ENCODE measurements around the gene AHCYL2. TPM values are rescaled to one million over a fixed set of nuclear protein-coding genes. Genes with fewer than 3 reads are reported as not detected.

Gene AHCYL2
- total and polyA plus RNA-seq, 2 donors = 9.0 to 20.3 TPM

- H3K36me3 ChIP-seq (ENCODE audit: insufficient read depth) = no peaks in the 10 kb centered on the region
- DNase-seq (ENCODE audit: extremely low spot score) = no peak
- H3K4me1 ChIP-seq (ENCODE audit: insufficient read depth) = no peaks in the 10 kb centered on the region
- H3K4me3 ChIP-seq (ENCODE audit: low read depth, low read length) = no peak overlapping the region
- no peak overlapping the region for H3K27ac ChIP-seq (ENCODE audit: low read depth)
- 96% methylated on average over 4 of the region's 4 CpGs for WGBS
These were observed 25.4 kb upstream of the AHCYL2 start for GRCh38 chr7:129199406-129199805.

GRCh38 chr7:129202058-129202777, 22.6 kb upstream of the AHCYL2 start:
- 84% methylated on average over 8 of the region's 8 CpGs for WGBS
- Histone ChIP-seq H3K4me3 (ENCODE audit: low read depth, low read length) (no peak overlapping the region), H3K4me1 (ENCODE audit: insufficient read depth) (no peaks in the 10 kb centered on the region), H3K36me3 (ENCODE audit: insufficient read depth) (no peaks in the 10 kb centered on the region), H3K27ac (ENCODE audit: low read depth) (no peak overlapping the region)
- no peak for DNase-seq (ENCODE audit: extremely low spot score)

GRCh38 chr7:129203050-129203741, 21.6 kb upstream of the AHCYL2 start:
- DNase-seq (ENCODE audit: extremely low spot score) = no peak
- H3K36me3 ChIP-seq (ENCODE audit: insufficient read depth) = no peaks in the 10 kb centered on the region

GRCh38 chr7:129205126-129205818, 19.6 kb upstream of the AHCYL2 start:
- Histone ChIP-seq H3K4me1 (ENCODE audit: insufficient read depth) (no peaks in the 10 kb centered on the region), H3K4me3 (ENCODE audit: low read depth, low read length) (no peak overlapping the region), H3K27ac (ENCODE audit: low read depth) (no peak overlapping the region), H3K36me3 (ENCODE audit: insufficient read depth) (no peaks in the 10 kb centered on the region)
- WGBS = 91% methylated on average over 29 of the region's 29 CpGs
- no peak for DNase-seq (ENCODE audit: extremely low spot score)

More at GRCh38 chr7:129203050-129203741, 21.6 kb upstream of the AHCYL2 start:
- 88% methylated on average over 14 of the region's 14 CpGs for WGBS
- no peak overlapping the region for H3K27ac ChIP-seq (ENCODE audit: low read depth)
- H3K4me3 ChIP-seq (ENCODE audit: low read depth, low read length) = no peak overlapping the region
- H3K4me1 ChIP-seq (ENCODE audit: insufficient read depth) = no peaks in the 10 kb centered on the region

GRCh38 chr7:129205987-129206785, 18.6 kb upstream of the AHCYL2 start:
- DNase-seq (ENCODE audit: extremely low spot score) = no peak
- 93% methylated on average over 18 of the region's 18 CpGs for WGBS
- H3K36me3 ChIP-seq (ENCODE audit: insufficient read depth) = no peaks in the 10 kb centered on the region
- H3K27ac ChIP-seq (ENCODE audit: low read depth) = no peak overlapping the region
- no peaks in the 10 kb centered on the region for H3K4me1 ChIP-seq (ENCODE audit: insufficient read depth)
- H3K4me3 ChIP-seq (ENCODE audit: low read depth, low read length) = no peak overlapping the region

GRCh38 chr7:129208667-129209066, 16.2 kb upstream of the AHCYL2 start:
- Histone ChIP-seq H3K4me3 (ENCODE audit: low read depth, low read length) (no peak overlapping the region), H3K4me1 (ENCODE audit: insufficient read depth) (no peaks in the 10 kb centered on the region), H3K36me3 (ENCODE audit: insufficient read depth) (no peaks in the 10 kb centered on the region), H3K27ac (ENCODE audit: low read depth) (no peak overlapping the region)
- DNase-seq (ENCODE audit: extremely low spot score) = no peak
- 79% methylated on average over 9 of the region's 9 CpGs for WGBS

- Histone ChIP-seq H3K36me3 (ENCODE audit: insufficient read depth) (no peaks in the 10 kb centered on the region), H3K27ac (ENCODE audit: low read depth) (no peak overlapping the region), H3K4me1 (ENCODE audit: insufficient read depth) (no peaks in the 10 kb centered on the region), H3K4me3 (ENCODE audit: low read depth, low read length) (no peak overlapping the region)
- DNase-seq (ENCODE audit: extremely low spot score) = no peak
- WGBS = 83% methylated on average over 15 of the region's 15 CpGs
These were observed 15.5 kb upstream of the AHCYL2 start for GRCh38 chr7:129209067-129209926.

GRCh38 chr7:129210256-129210988, 14.4 kb upstream of the AHCYL2 start:
- Histone ChIP-seq H3K4me3 (ENCODE audit: low read depth, low read length) (no peak overlapping the region), H3K27ac (ENCODE audit: low read depth) (no peak overlapping the region), H3K36me3 (ENCODE audit: insufficient read depth) (no peaks in the 10 kb centered on the region), H3K4me1 (ENCODE audit: insufficient read depth) (no peaks in the 10 kb centered on the region)
- DNase-seq (ENCODE audit: extremely low spot score) = no peak
- 71% methylated on average over 16 of the region's 16 CpGs for WGBS

- Histone ChIP-seq H3K4me1 (ENCODE audit: insufficient read depth) (no peaks in the 10 kb centered on the region), H3K27ac (ENCODE audit: low read depth) (no peak overlapping the region), H3K36me3 (ENCODE audit: insufficient read depth) (no peaks in the 10 kb centered on the region), H3K4me3 (ENCODE audit: low read depth, low read length) (no peak overlapping the region)
- DNase-seq (ENCODE audit: extremely low spot score) = no peak
- 82% methylated on average over 14 of the region's 14 CpGs for WGBS
These were observed 13.9 kb upstream of the AHCYL2 start for GRCh38 chr7:129210989-129211312.

- no peak for DNase-seq (ENCODE audit: extremely low spot score)
- Histone ChIP-seq H3K4me3 (ENCODE audit: low read depth, low read length) (no peak overlapping the region), H3K36me3 (ENCODE audit: insufficient read depth) (no peaks in the 10 kb centered on the region), H3K4me1 (ENCODE audit: insufficient read depth) (no peaks in the 10 kb centered on the region), H3K27ac (ENCODE audit: low read depth) (no peak overlapping the region)
- WGBS = 92% methylated on average over 14 of the region's 14 CpGs
These were observed 12.7 kb upstream of the AHCYL2 start for GRCh38 chr7:129212126-129212525.

GRCh38 chr7:129212596-129212995, 12.2 kb upstream of the AHCYL2 start:
- no peak overlapping the region for H3K4me3 ChIP-seq (ENCODE audit: low read depth, low read length)
- 85% methylated on average over 4 of the region's 4 CpGs for WGBS

GRCh38 chr7:129213828-129214227, 11.0 kb upstream of the AHCYL2 start:
- Histone ChIP-seq H3K27ac (ENCODE audit: low read depth) (no peak overlapping the region), H3K4me1 (ENCODE audit: insufficient read depth) (no peaks in the 10 kb centered on the region), H3K4me3 (ENCODE audit: low read depth, low read length) (no peak overlapping the region), H3K36me3 (ENCODE audit: insufficient read depth) (no peaks in the 10 kb centered on the region)
- WGBS = 48% methylated on average over 15 of the region's 15 CpGs
- no peak for DNase-seq (ENCODE audit: extremely low spot score)

More at GRCh38 chr7:129212596-129212995, 12.2 kb upstream of the AHCYL2 start:
- Histone ChIP-seq H3K27ac (ENCODE audit: low read depth) (no peak overlapping the region), H3K36me3 (ENCODE audit: insufficient read depth) (no peaks in the 10 kb centered on the region), H3K4me1 (ENCODE audit: insufficient read depth) (no peaks in the 10 kb centered on the region)
- no peak for DNase-seq (ENCODE audit: extremely low spot score)
